Fibroblast of lung (primary cell): Measurements from ENCODE around the gene ANKMY1.

Source experiments
- CTCF ChIP-seq, 2 donors: IDR thresholded peaks in 1 of 2; conservative IDR thresholded peaks in 1 of 2; 1 replicate in 1 of 2; 2 replicates in 1 of 2; pipeline ENCODE4 v1.5.1; 2011 to 2012; ENCODE audit warnings: low read length in 2 of 2, control low read depth in 1 of 2, inconsistent platforms in 1 of 2, low read depth in 1 of 2, mild to moderate bottlenecking in 1 of 2
- EZH2 ChIP-seq: IDR thresholded peaks from 2 replicates; pipeline ENCODE4 v1.5.1; 2012; ENCODE audit warnings: low read length, control low read depth, mild to moderate bottlenecking; ENCODE audit errors: missing control alignments

- no peak for TF ChIP-seq CTCF (conservative IDR thresholded peaks at IDR 0.05 in 1 of 2, IDR thresholded peaks at IDR 0.05 in 1 of 2; ENCODE audit: low read depth in 1 of 2, low read length in 2 of 2)
- TF ChIP-seq EZH2 = no peak
These were observed 123.6 kb downstream of the ANKMY1 start for GRCh38 chr2:240433973-240434727.
